OCI-LY3 (cell line): ENCODE results near the gene PEX6.

Experiments
- H2AFZ ChIP-seq: fragments of 200-600, 300-600 bp; shearing (Covaris generic); 2 replicates; pipeline ENCODE4 v1.6.0; 2014; ENCODE audit warnings: antibody characterized with exemption, low read depth, low read length
- H3K27ac ChIP-seq: fragments of 200-600, 300-600 bp; sonication (generic); 2 replicates; pipeline ENCODE4 v1.5.1; 2014; ENCODE audit warnings: mild to moderate bottlenecking, low read length, moderate library complexity, mixed read lengths
- H3K27me3 ChIP-seq: fragments of 200-600, 300-600 bp; sonication (generic); 2 replicates; pipeline ENCODE4 v1.6.1; 2014; ENCODE audit warnings: low read depth, low read length, mixed read lengths
- H3K36me3 ChIP-seq: fragments of 200-600, 300-600 bp; sonication (generic); replicated peaks from 2 replicates; pipeline ENCODE3; 2014; ENCODE audit warnings: low read depth, low read length, mixed read lengths
- H3K4me1 ChIP-seq: fragments of 300-600, 200-600 bp; sonication (generic); 2 replicates; pipeline ENCODE4 v1.6.1; 2014; ENCODE audit warnings: low read length, mixed read lengths
- H3K4me2 ChIP-seq: fragments of 200-600, 300-600 bp; sonication (generic); 2 replicates; pipeline ENCODE4 v1.6.1; 2014; ENCODE audit warnings: low read length, mixed read lengths
- H3K4me3 ChIP-seq: fragments of 300-600, 200-600 bp; sonication (generic); 2 replicates; pipeline ENCODE4 v1.5.1; 2014; ENCODE audit warnings: antibody characterized with exemption, mild to moderate bottlenecking, low read length, moderate library complexity
- H3K79me2 ChIP-seq: fragments of 300-600, 200-600 bp; shearing (Covaris generic); 2 replicates; pipeline ENCODE4 v1.6.1; 2014; ENCODE audit warnings: mild to moderate bottlenecking, low read length, mixed read lengths
- H3K9ac ChIP-seq: fragments of 300-600, 200-600 bp; shearing (Covaris generic); 2 replicates; pipeline ENCODE4 v1.6.0; 2014; ENCODE audit warnings: mild to moderate bottlenecking, low read length, moderate library complexity
- H3K9me3 ChIP-seq: fragments of 200-600, 300-600 bp; shearing (Covaris generic); 2 replicates; pipeline ENCODE4 v1.6.1; 2014; ENCODE audit warnings: low read length, mixed read lengths; ENCODE audit not compliant: insufficient read depth
- H4K20me1 ChIP-seq: fragments of 200-600, 300-600 bp; sonication (generic); 2 replicates; pipeline ENCODE4 v1.6.1; 2016; ENCODE audit warnings: low read length, mixed read lengths; ENCODE audit not compliant: insufficient read depth
- EZH2phosphoT487 ChIP-seq: fragments of 200-600 bp; shearing (Covaris generic); IDR thresholded peaks from 2 replicates; pipeline ENCODE4 v1.6.1; 2018; ENCODE audit warnings: antibody characterized with exemption, mixed run types, low read depth
- TF ChIP-seq, protein P1 (sequence below): fragments of 200-600, 300-600 bp; sonication (generic); IDR thresholded peaks from 2 replicates; pipeline ENCODE4 v1.5.1; 2014; ENCODE audit warnings: antibody characterized with exemption, low read length, low read depth

PEX6 gene

DNA sequence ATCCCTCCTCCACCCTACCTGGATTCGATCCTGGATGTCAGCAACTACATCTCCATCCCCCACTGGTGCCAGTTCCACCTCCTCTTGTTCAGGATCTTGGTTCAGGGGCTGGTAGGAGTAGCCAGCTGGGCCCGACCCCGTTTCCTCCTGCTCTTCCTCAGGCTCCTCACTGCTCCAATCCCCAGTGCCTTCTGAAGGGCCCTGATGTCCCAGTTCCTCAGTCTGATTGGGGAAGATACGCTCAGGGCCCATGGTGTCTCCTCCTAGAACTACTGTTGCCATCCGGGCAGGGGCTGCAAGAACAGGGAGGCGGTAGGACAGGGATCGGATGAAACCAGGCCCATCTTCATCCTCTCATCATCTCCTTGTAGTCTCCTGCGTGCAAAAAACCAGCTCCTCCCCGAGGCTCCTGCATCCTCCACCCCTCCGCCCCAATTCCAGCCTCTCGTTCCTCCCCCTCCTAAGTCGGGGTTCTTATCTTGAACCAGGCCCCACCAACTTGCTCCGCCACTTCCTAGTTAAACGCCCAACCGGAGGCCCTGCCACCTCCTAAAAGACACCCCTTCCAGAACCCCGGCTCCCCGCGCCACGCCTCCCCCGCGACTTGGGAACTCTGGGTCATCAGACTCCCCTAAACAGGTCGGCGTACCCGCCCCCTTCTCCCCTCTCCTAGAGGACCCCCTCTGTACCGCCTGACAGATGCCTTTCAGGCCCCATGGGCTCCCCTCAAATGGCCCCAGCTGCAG, 34.3 kb upstream of the PEX6 start:
- H3K27me3 ChIP-seq = no peaks in the 10 kb centered on the region
- peaks cover 47% of the 10 kb centered on the region for H3K36me3 ChIP-seq
- H3K79me2 ChIP-seq = peaks cover 31% of the 10 kb centered on the region
- peak overlapping the region; percentile 97 for H3K4me2 ChIP-seq
- peak overlapping the region; percentile 90 for H3K4me3 ChIP-seq
- H3K27ac ChIP-seq = peak overlapping the region; percentile 28
- no peaks in the 10 kb centered on the region for H4K20me1 ChIP-seq
- H2AFZ ChIP-seq = peak overlapping the region; percentile 75
- TF ChIP-seq, protein P1, sequence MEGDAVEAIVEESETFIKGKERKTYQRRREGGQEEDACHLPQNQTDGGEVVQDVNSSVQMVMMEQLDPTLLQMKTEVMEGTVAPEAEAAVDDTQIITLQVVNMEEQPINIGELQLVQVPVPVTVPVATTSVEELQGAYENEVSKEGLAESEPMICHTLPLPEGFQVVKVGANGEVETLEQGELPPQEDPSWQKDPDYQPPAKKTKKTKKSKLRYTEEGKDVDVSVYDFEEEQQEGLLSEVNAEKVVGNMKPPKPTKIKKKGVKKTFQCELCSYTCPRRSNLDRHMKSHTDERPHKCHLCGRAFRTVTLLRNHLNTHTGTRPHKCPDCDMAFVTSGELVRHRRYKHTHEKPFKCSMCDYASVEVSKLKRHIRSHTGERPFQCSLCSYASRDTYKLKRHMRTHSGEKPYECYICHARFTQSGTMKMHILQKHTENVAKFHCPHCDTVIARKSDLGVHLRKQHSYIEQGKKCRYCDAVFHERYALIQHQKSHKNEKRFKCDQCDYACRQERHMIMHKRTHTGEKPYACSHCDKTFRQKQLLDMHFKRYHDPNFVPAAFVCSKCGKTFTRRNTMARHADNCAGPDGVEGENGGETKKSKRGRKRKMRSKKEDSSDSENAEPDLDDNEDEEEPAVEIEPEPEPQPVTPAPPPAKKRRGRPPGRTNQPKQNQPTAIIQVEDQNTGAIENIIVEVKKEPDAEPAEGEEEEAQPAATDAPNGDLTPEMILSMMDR = no peak
- TF ChIP-seq EZH2phosphoT487 = no peak
- no peaks in the 10 kb centered on the region for H3K9me3 ChIP-seq
- peak overlapping the region; percentile 84 for H3K9ac ChIP-seq
- H3K4me1 ChIP-seq = peaks cover 22% of the 10 kb centered on the region

DNA sequence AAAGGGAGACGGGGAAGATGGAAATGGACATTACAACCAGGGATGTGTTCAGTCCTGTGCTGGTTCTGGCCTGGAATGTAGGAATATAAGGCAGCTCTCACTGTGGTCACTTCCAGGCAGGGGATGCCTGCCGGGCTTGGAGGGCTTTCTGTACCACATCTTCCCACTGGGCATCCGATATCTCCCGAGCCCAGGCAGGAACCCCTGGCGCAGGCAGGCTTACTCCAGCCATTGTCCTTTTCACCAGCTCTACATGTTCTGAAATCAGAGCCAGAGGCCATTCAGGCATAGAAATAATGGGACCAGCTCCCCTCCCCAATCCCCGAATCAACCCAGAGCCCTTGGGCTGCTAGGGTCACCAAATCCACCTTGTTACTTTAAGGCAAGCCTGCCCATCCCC, 33.4 kb upstream of the PEX6 start:
- Histone ChIP-seq H3K9me3 (no peaks in the 10 kb centered on the region), H3K4me2 (peak overlapping the region; percentile 97), H3K36me3 (peaks cover 46% of the 10 kb centered on the region), H3K9ac (peak overlapping the region; percentile 84; the same call in 1 of the 2 replicates), H3K27ac (no peak overlapping the region), H2AFZ (no peak overlapping the region), H3K4me3 (peak overlapping the region; percentile 90), H3K27me3 (no peaks in the 10 kb centered on the region), H3K79me2 (peaks cover 31% of the 10 kb centered on the region), H4K20me1 (no peaks in the 10 kb centered on the region), H3K4me1 (peaks cover 24% of the 10 kb centered on the region)
- TF ChIP-seq, protein P1 = no peak

DNA sequence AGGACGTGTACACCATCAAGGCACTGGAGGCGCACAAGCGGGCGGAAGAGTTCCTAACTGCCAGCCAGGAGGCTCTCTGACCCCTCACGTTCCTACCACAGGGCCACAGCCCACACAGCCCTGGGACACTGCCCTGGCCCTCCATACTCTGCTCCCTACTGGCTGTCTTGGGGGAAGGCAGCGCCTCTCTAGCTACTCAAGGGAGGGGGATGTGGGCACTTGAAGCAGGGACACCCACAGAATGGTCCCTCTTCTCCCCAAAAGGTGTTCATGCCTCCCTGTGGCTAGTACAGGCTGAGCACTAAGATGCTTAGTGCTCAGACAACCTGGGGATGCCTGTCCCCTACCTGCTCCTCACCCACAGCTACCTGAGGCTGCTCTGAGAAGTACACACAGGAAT, 32.2 kb upstream of the PEX6 start:
- no peak for TF ChIP-seq EZH2phosphoT487
- TF ChIP-seq, protein P1 = no peak
- H3K4me2 ChIP-seq = no peak overlapping the region
- no peaks in the 10 kb centered on the region for H4K20me1 ChIP-seq
- H3K4me3 ChIP-seq = no peak overlapping the region
- no peak overlapping the region for H3K27ac ChIP-seq
- no peaks in the 10 kb centered on the region for H3K9me3 ChIP-seq
- H2AFZ ChIP-seq = no peak overlapping the region
- H3K79me2 ChIP-seq = peaks cover 27% of the 10 kb centered on the region
- no peaks in the 10 kb centered on the region for H3K27me3 ChIP-seq
- no peak overlapping the region for H3K9ac ChIP-seq
- H3K4me1 ChIP-seq = peaks cover 24% of the 10 kb centered on the region
- peaks cover 49% of the 10 kb centered on the region for H3K36me3 ChIP-seq

DNA sequence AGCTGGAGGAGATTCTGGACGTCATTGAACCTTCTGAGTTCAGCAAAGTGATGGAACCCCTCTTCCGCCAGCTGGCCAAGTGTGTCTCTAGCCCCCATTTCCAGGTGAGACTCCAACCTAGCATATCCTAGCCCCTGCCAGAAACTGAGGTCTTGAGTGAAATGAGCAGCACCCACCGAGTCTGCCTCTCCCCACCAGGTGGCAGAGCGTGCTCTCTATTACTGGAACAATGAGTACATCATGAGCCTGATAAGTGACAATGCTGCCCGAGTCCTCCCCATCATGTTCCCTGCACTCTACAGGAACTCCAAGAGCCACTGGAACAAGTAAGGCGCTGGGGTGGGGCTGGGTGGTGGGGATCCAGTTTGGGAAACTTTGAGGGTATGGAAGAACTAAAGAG, 30.1 kb upstream of the PEX6 start:
- Histone ChIP-seq H3K36me3 (peaks cover 53% of the 10 kb centered on the region), H2AFZ (no peak overlapping the region)

More for the DNA sequence above, 30.1 kb upstream of the PEX6 start:
- Histone ChIP-seq H3K9me3 (no peaks in the 10 kb centered on the region), H3K27me3 (no peaks in the 10 kb centered on the region), H4K20me1 (no peaks in the 10 kb centered on the region), H3K4me1 (peaks cover 18% of the 10 kb centered on the region), H3K4me2 (no peak overlapping the region), H3K27ac (0 out of 2 replicates have a peak overlapping the region, but pooled peaks have one; percentile 13), H3K79me2 (peaks cover 11% of the 10 kb centered on the region), H3K4me3 (no peak overlapping the region), H3K9ac (no peak overlapping the region)
- TF ChIP-seq EZH2phosphoT487 = no peak
- TF ChIP-seq, protein P1 = peak; percentile 61
